D721Med (cell line): ENCODE data around the gene ADGRL3.

ENCODE experiments used
- DNase-seq: peaks from one replicate; pipeline ENCODE4 v3.0.0; 2011; ENCODE audit warnings: low spot score; ENCODE audit not compliant: insufficient read length
- FAIRE-seq: peaks from 2 replicates; lab custom pipeline; 2011; peaks lifted over from hg19 to GRCh38; lab: Jason Lieb, UNC
- CTCF ChIP-seq: IDR thresholded peaks from 2 replicates; pipeline ENCODE4 v1.5.1; 2012; ENCODE audit warnings: mild to moderate bottlenecking, control low read depth; ENCODE audit not compliant: insufficient read depth; ENCODE audit errors: missing control alignments

Gene ADGRL3

GRCh38 chr4:61545902-61546480 lies 345.9 kb downstream of the ADGRL3 start:
- DNase-seq, result no peak
- FAIRE-seq, result no peak
- no peak for TF ChIP-seq CTCF

- no peak for DNase-seq
- TF ChIP-seq CTCF, result no peak
- no peak for FAIRE-seq
These were observed 349.2 kb downstream of the ADGRL3 start for GRCh38 chr4:61549336-61549735.

- no peak for TF ChIP-seq CTCF
- FAIRE-seq, result no peak
- DNase-seq, result no peak
These were observed 353.5 kb downstream of the ADGRL3 start for GRCh38 chr4:61553557-61554125.

- no peak for TF ChIP-seq CTCF
- DNase-seq (no peak), FAIRE-seq (no peak)
These were observed 355.7 kb downstream of the ADGRL3 start for GRCh38 chr4:61555789-61556188.

GRCh38 chr4:61556277-61556676 lies 356.2 kb downstream of the ADGRL3 start:
- no peak for TF ChIP-seq CTCF
- FAIRE-seq, result no peak
- DNase-seq, result no peak

- no peak for TF ChIP-seq CTCF
- FAIRE-seq (no peak), DNase-seq (no peak)
These were observed 359.3 kb downstream of the ADGRL3 start for GRCh38 chr4:61559396-61559795.

GRCh38 chr4:61561028-61561427 lies 360.9 kb downstream of the ADGRL3 start:
- FAIRE-seq (no peak), DNase-seq (no peak)
- TF ChIP-seq CTCF, result no peak
